ENCODE measurements around the gene ABHD8. TPM values are rescaled to one million over a fixed set of nuclear protein-coding genes. Genes with fewer than 3 reads are reported as not detected.

ABHD8 gene
- total and polyA plus RNA-seq, 2 experiments from 2014 or later = 8.7 to 19.1 TPM

- Histone ChIP-seq H3K79me2 (ENCODE audit: insufficient read depth) (no peaks in the 10 kb centered on the region), H2AFZ (no peak overlapping the region), H4K20me1 (ENCODE audit: insufficient read depth) (no peaks in the 10 kb centered on the region), H3K36me3 (ENCODE audit: low read depth) (no peaks in the 10 kb centered on the region), H3F3A (ENCODE audit: insufficient read depth) (peaks cover 6% of the 10 kb centered on the region; the same call in 1 of the 2 replicates), H3K27ac (no peak overlapping the region), H3K9me3 (ENCODE audit: low read depth) (no peaks in the 10 kb centered on the region), H3K4me3 (no peak overlapping the region), H3K9me2 (ENCODE audit: insufficient read depth) (no peaks in the 10 kb centered on the region), H3K9ac (no peak overlapping the region), H3K4me2 (ENCODE audit: unreplicated experiment) (no peak overlapping the region), H3K27me3 (replicated peaks; ENCODE audit: insufficient read depth) (no peaks in the 10 kb centered on the region), H3K4me1 (ENCODE audit: insufficient read depth) (no peaks in the 10 kb centered on the region)
- no peak for TF ChIP-seq EZH2 (IDR thresholded peaks at IDR 0.05; ENCODE audit: insufficient read depth, poor library complexity, severe bottlenecking)
- TF ChIP-seq EZH2phosphoT487 (IDR thresholded peaks at IDR 0.05; ENCODE audit: insufficient read depth, low read depth) = no peak
- in situ Hi-C loops (cut with MboI) = no loop called here
- no peak for DNase-seq
- 92 to 96% methylated on average over 14 to 15 of the region's 15 CpGs for WGBS, 2 experiments (ENCODE audit: low coverage in 1 of 2, low lambda C conversion rate in 2 of 2, missing lambda C conversion rate in 2 of 2)
Observed at GRCh38 chr19:17341386-17341785, 38.2 kb upstream of the ABHD8 start.

DNA sequence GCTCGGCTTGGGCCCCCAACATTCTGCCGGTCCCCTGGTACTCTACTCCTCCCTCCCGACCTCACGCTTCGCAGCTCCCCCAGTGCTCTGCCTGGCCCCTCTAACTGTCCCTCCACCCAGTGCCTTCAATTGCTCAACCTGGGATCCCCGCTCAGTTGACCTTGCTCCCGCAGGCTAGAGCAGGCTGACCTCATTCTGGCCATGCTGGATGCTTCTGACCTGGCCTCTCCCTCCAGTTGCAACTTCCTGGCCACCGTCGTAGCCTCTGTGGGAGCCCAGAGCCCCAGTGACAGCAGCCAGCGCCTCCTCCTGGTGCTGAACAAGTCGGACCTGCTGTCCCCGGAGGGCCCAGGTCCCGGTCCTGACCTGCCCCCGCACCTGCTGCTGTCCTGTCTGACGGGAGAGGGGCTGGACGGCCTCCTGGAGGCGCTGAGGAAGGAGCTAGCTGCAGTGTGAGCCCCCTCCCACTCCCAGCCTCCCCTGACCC is 37.7 kb upstream of the ABHD8 start:
- H3K4me3 ChIP-seq = no peak overlapping the region

GRCh38 chr19:17340302-17340870 is 37.2 kb upstream of the ABHD8 start:
- H3K27ac ChIP-seq = no peak overlapping the region
- no peak overlapping the region for H3K4me2 ChIP-seq (ENCODE audit: unreplicated experiment)
- peaks cover 6% of the 10 kb centered on the region; the same call in 1 of the 2 replicates for H3F3A ChIP-seq (ENCODE audit: insufficient read depth)
- TF ChIP-seq EZH2 (IDR thresholded peaks at IDR 0.05; ENCODE audit: insufficient read depth, poor library complexity, severe bottlenecking) = no peak
- TF ChIP-seq EZH2phosphoT487 (IDR thresholded peaks at IDR 0.05; ENCODE audit: insufficient read depth, low read depth) = no peak
- peaks cover 2% of the 10 kb centered on the region; the same call in 1 of the 2 replicates for H3K4me1 ChIP-seq (ENCODE audit: insufficient read depth)
- no peak for DNase-seq
- no peaks in the 10 kb centered on the region for H3K27me3 ChIP-seq (replicated peaks; ENCODE audit: insufficient read depth)
- H3K4me3 ChIP-seq = no peak overlapping the region
- no peaks in the 10 kb centered on the region for H3K79me2 ChIP-seq (ENCODE audit: insufficient read depth)
- H2AFZ ChIP-seq = no peak overlapping the region
- no peaks in the 10 kb centered on the region for H3K9me2 ChIP-seq (ENCODE audit: insufficient read depth)
- no peaks in the 10 kb centered on the region for H3K9me3 ChIP-seq (ENCODE audit: low read depth)
- no peak overlapping the region for H3K9ac ChIP-seq
- H4K20me1 ChIP-seq (ENCODE audit: insufficient read depth) = no peaks in the 10 kb centered on the region
- no peaks in the 10 kb centered on the region for H3K36me3 ChIP-seq (ENCODE audit: low read depth)
- WGBS, 2 experiments (ENCODE audit: low coverage in 1 of 2, low lambda C conversion rate in 2 of 2, missing lambda C conversion rate in 2 of 2) = 74 to 93% methylated on average over 2 to 21 of the region's 21 CpGs
- in situ Hi-C loops (cut with MboI) = no loop called here

More for the DNA sequence above, 37.7 kb upstream of the ABHD8 start:
- Histone ChIP-seq H3K79me2 (ENCODE audit: insufficient read depth) (no peaks in the 10 kb centered on the region), H4K20me1 (ENCODE audit: insufficient read depth) (no peaks in the 10 kb centered on the region), H3K9me2 (ENCODE audit: insufficient read depth) (no peaks in the 10 kb centered on the region), H3K9me3 (ENCODE audit: low read depth) (no peaks in the 10 kb centered on the region), H3K4me1 (ENCODE audit: insufficient read depth) (no peaks in the 10 kb centered on the region), H3K4me2 (ENCODE audit: unreplicated experiment) (no peak overlapping the region), H3F3A (ENCODE audit: insufficient read depth) (peaks cover 6% of the 10 kb centered on the region; the same call in 1 of the 2 replicates), H3K36me3 (ENCODE audit: low read depth) (no peaks in the 10 kb centered on the region), H3K27me3 (replicated peaks; ENCODE audit: insufficient read depth) (no peaks in the 10 kb centered on the region), H3K9ac (no peak overlapping the region), H2AFZ (no peak overlapping the region), H3K27ac (no peak overlapping the region)
- DNase-seq = no peak
- no peak for TF ChIP-seq EZH2phosphoT487 (IDR thresholded peaks at IDR 0.05; ENCODE audit: insufficient read depth, low read depth)
- no peak for TF ChIP-seq EZH2 (IDR thresholded peaks at IDR 0.05; ENCODE audit: insufficient read depth, poor library complexity, severe bottlenecking)
- WGBS, 2 experiments (ENCODE audit: low coverage in 1 of 2, low lambda C conversion rate in 2 of 2, missing lambda C conversion rate in 2 of 2) = 73 to 79% methylated on average over 11 to 17 of the region's 17 CpGs
- in situ Hi-C loops (cut with MboI) = no loop called here

DNA sequence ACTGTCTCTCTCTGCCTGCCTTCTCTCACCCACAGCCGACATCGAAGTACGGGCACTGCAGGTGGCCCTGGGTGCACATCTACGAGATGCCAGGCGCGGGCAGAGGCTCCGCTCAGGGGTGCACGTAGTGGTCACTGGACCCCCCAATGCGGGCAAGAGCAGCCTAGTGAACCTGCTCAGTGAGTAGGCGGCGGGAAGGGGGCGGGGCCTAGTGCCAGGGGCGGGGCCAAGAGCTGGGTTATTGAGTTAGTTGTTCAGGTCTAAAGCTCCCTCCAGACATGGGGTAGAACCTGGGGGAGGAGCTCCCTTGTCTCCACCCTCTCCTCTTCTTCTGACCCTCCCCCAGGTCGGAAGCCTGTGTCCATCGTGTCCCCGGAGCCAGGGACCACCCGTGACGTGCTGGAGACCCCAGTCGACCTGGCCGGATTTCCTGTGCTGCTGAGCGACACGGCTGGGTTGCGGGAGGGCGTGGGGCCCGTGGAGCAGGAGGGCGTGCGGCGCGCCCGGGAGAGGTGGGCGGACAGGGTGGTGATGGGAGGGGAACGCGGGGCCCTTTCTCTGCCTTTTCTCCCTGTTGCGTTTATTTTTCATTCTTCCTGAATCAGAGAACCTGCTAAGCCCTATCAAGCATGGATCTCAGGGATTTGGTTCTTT is 36.0 kb upstream of the ABHD8 start:
- Histone ChIP-seq H3K79me2 (ENCODE audit: insufficient read depth) (no peaks in the 10 kb centered on the region), H3K36me3 (ENCODE audit: low read depth) (no peaks in the 10 kb centered on the region), H2AFZ (no peak overlapping the region), H3F3A (ENCODE audit: insufficient read depth) (peaks cover 11% of the 10 kb centered on the region; the same call in 1 of the 2 replicates), H3K4me2 (ENCODE audit: unreplicated experiment) (no peak overlapping the region), H3K27me3 (replicated peaks; ENCODE audit: insufficient read depth) (no peaks in the 10 kb centered on the region), H3K9ac (no peak overlapping the region), H3K9me3 (ENCODE audit: low read depth) (no peaks in the 10 kb centered on the region), H3K4me3 (no peak overlapping the region), H3K27ac (no peak overlapping the region), H4K20me1 (ENCODE audit: insufficient read depth) (no peaks in the 10 kb centered on the region), H3K9me2 (ENCODE audit: insufficient read depth) (no peaks in the 10 kb centered on the region), H3K4me1 (ENCODE audit: insufficient read depth) (peaks cover 7% of the 10 kb centered on the region; the same call in 1 of the 2 replicates)
- WGBS, 2 experiments (ENCODE audit: low coverage in 1 of 2, low lambda C conversion rate in 2 of 2, missing lambda C conversion rate in 2 of 2) = 92 to 96% methylated on average over 22 to 34 of the region's 34 CpGs
- DNase-seq = no peak
- in situ Hi-C loops (cut with MboI) = no loop called here
- TF ChIP-seq EZH2phosphoT487 (IDR thresholded peaks at IDR 0.05; ENCODE audit: insufficient read depth, low read depth) (no peak), EZH2 (IDR thresholded peaks at IDR 0.05; ENCODE audit: insufficient read depth, poor library complexity, severe bottlenecking) (no peak)

Data from GM23248 (cell line).